H9 (cell line): Measurements from ENCODE around the gene MX2. TPM values are rescaled to one million over a fixed set of nuclear protein-coding genes. Genes with fewer than 3 reads are reported as not detected.

Source experiments
- DNase-seq: peaks from one replicate; pipeline ENCODE4 v3.0.0-alpha.2; 2017
- H2AFZ ChIP-seq: one replicate; pipeline ENCODE4 v1.6.1; 2013; ENCODE audit warnings: mild to moderate bottlenecking, low read length, control low read depth, moderate library complexity
- H2AK5ac ChIP-seq: 2 replicates; pipeline ENCODE4 v1.6.1; 2013; ENCODE audit warnings: low read length, control low read depth, mixed read lengths; ENCODE audit not compliant: insufficient read length
- H2BK120ac ChIP-seq: one replicate; pipeline ENCODE4 v1.6.1; 2013; ENCODE audit warnings: low read depth, mild to moderate bottlenecking, low read length, control low read depth, inconsistent platforms; ENCODE audit not compliant: poor library complexity, severe bottlenecking
- H2BK12ac ChIP-seq: 2 replicates; pipeline ENCODE4 v1.6.1; 2013; ENCODE audit warnings: low read length, control low read depth, mixed read lengths, low read depth; ENCODE audit not compliant: insufficient read length
- H2BK15ac ChIP-seq: 2 replicates; pipeline ENCODE4 v1.6.1; 2013; ENCODE audit warnings: low read depth, low read length, control low read depth
- H2BK20ac ChIP-seq: one replicate; pipeline ENCODE4 v1.6.1; 2013; ENCODE audit warnings: low read depth, mild to moderate bottlenecking, low read length, control low read depth, inconsistent platforms; ENCODE audit not compliant: poor library complexity, severe bottlenecking
- H2BK5ac ChIP-seq: 2 replicates; pipeline ENCODE4 v1.6.1; 2013; ENCODE audit warnings: low read length, control low read depth, mixed read lengths; ENCODE audit not compliant: insufficient read length
- H3K14ac ChIP-seq: 2 replicates; pipeline ENCODE4 v1.6.1; 2013; ENCODE audit warnings: low read length, control low read depth; ENCODE audit not compliant: insufficient read depth
- H3K18ac ChIP-seq: 2 replicates; pipeline ENCODE4 v1.6.1; 2013; ENCODE audit warnings: low read depth, mild to moderate bottlenecking, mixed read lengths, low read length, control low read depth; ENCODE audit not compliant: insufficient read length
- H3K23ac ChIP-seq: 2 replicates; pipeline ENCODE4 v1.6.1; 2013; ENCODE audit warnings: low read length, control low read depth, mixed read lengths, low read depth; ENCODE audit not compliant: insufficient read length
- H3K23me2 ChIP-seq: 2 replicates; pipeline ENCODE4 v1.6.1; 2013; ENCODE audit warnings: low read depth, mild to moderate bottlenecking, mixed read lengths, low read length, control low read depth; ENCODE audit not compliant: insufficient read length, poor library complexity, severe bottlenecking
- H3K27ac ChIP-seq: 2 replicates; pipeline ENCODE4 v1.5.1; 2013; ENCODE audit warnings: low read length, control low read depth, mixed read lengths, low read depth; ENCODE audit not compliant: insufficient read length
- H3K27me3 ChIP-seq: 2 replicates; pipeline ENCODE4 v1.6.1; 2013; ENCODE audit warnings: low read length, control low read depth, inconsistent platforms; ENCODE audit not compliant: insufficient read depth
- H3K4ac ChIP-seq: 2 replicates; pipeline ENCODE4 v1.6.1; 2013; ENCODE audit warnings: low read depth, mild to moderate bottlenecking, control low read depth, inconsistent platforms, low read length, moderate library complexity
- H3K4me1 ChIP-seq: 2 replicates; pipeline ENCODE4 v1.6.1; 2013; ENCODE audit warnings: low read length, control low read depth, inconsistent platforms; ENCODE audit not compliant: insufficient read depth
- H3K4me2 ChIP-seq: 2 replicates; pipeline ENCODE4 v1.6.1; 2013; ENCODE audit warnings: low read length, control low read depth, mixed read lengths; ENCODE audit not compliant: insufficient read length, insufficient read depth
- H3K56ac ChIP-seq: 2 replicates; pipeline ENCODE4 v1.6.1; 2013; ENCODE audit warnings: low read depth, mild to moderate bottlenecking, mixed read lengths, low read length, control low read depth; ENCODE audit not compliant: insufficient read length
- H3K79me1 ChIP-seq: 2 replicates; pipeline ENCODE4 v1.6.1; 2013; ENCODE audit warnings: low read depth, mild to moderate bottlenecking, moderate library complexity, low read length, control low read depth, inconsistent platforms; ENCODE audit not compliant: insufficient read depth, poor library complexity, severe bottlenecking
- H3K79me2 ChIP-seq: 2 replicates; pipeline ENCODE4 v1.6.1; 2013; ENCODE audit warnings: low read length, control low read depth, inconsistent platforms; ENCODE audit not compliant: insufficient read depth
- H3K9ac ChIP-seq: 2 replicates; pipeline ENCODE4 v1.6.1; 2013; ENCODE audit warnings: low read length, control low read depth, mixed read lengths; ENCODE audit not compliant: insufficient read length; ENCODE audit errors: extremely low read depth
- H3K9me3 ChIP-seq: one replicate; pipeline ENCODE4 v1.6.1; 2013; ENCODE audit warnings: low read depth, low read length, inconsistent platforms; ENCODE audit not compliant: control insufficient read depth
- H3T11ph ChIP-seq: one replicate; pipeline ENCODE4 v1.6.1; 2013; ENCODE audit warnings: mild to moderate bottlenecking, low read length, control low read depth, inconsistent platforms
- H4K20me1 ChIP-seq: one replicate; pipeline ENCODE4 v1.6.1; 2013; ENCODE audit not compliant: control insufficient read depth, insufficient read length, insufficient read depth
- H4K5ac ChIP-seq: 2 replicates; pipeline ENCODE4 v1.6.1; 2013; ENCODE audit warnings: low read depth, mild to moderate bottlenecking, mixed read lengths, low read length, control low read depth; ENCODE audit not compliant: insufficient read length
- H4K8ac ChIP-seq: replicated peaks from 2 replicates; pipeline ENCODE4 v1.6.1; 2013; ENCODE audit warnings: low read length, control low read depth, mixed read lengths, low read depth; ENCODE audit not compliant: insufficient read length
- H4K91ac ChIP-seq: 2 replicates; pipeline ENCODE4 v1.6.1; 2013; ENCODE audit warnings: low read depth, mild to moderate bottlenecking, moderate library complexity, mixed read lengths, low read length, control low read depth; ENCODE audit not compliant: insufficient read length
- H3K27ac Mint-ChIP-seq, 3 experiments: 2 replicates in 2 of 3; 3 replicates in 1 of 3; pipeline ENCODE4 v1.8.0; 2020 to 2021; ENCODE audit warnings: mixed read lengths in 3 of 3, mild to moderate bottlenecking in 1 of 3, moderate library complexity in 1 of 3
- H3K27me3 Mint-ChIP-seq: 2 replicates; pipeline ENCODE4 v1.8.0; 2021; ENCODE audit warnings: low read depth, mild to moderate bottlenecking, moderate library complexity, mixed read lengths
- H3K36me3 Mint-ChIP-seq, 3 experiments: 2 replicates in 2 of 3; 3 replicates in 1 of 3; pipeline ENCODE4 v1.8.0; 2020 to 2021; ENCODE audit warnings: low read depth in 3 of 3, mixed read lengths in 3 of 3; ENCODE audit not compliant: insufficient read depth in 1 of 3
- H3K4me1 Mint-ChIP-seq, 2 experiments: 2 replicates each; pipeline ENCODE4 v1.8.0; 2020; ENCODE audit warnings: mixed read lengths in 2 of 2
- H3K4me3 Mint-ChIP-seq, 2 experiments: 2 replicates in 1 of 2; 3 replicates in 1 of 2; pipeline ENCODE4 v1.8.0; 2020 to 2021; ENCODE audit warnings: mild to moderate bottlenecking in 2 of 2, mixed read lengths in 2 of 2, moderate library complexity in 1 of 2
- H3K9me3 Mint-ChIP-seq, 2 experiments: 2 replicates in 1 of 2; 3 replicates in 1 of 2; pipeline ENCODE4 v1.8.0; 2020; ENCODE audit warnings: mild to moderate bottlenecking in 2 of 2, mixed read lengths in 2 of 2, moderate library complexity in 1 of 2
- CTCF ChIP-seq: fragments of 200-600 bp; sonication (generic); conservative IDR thresholded peaks from 3 replicates; pipeline ENCODE4 v1.8.0; 2021; ENCODE audit warnings: antibody characterized with exemption, mild to moderate bottlenecking
- WGBS: extraction: QIAGEN DNeasy Blood & Tissue Kit; methylation state at CpG from one replicate; pipeline ENCODE4 v1.1.7; 2013; ENCODE audit warnings: missing lambda C conversion rate, low lambda C conversion rate, mixed read lengths; ENCODE audit not compliant: insufficient read length; ENCODE audit errors: extremely low coverage; 5-methylcytosine and 5-hydroxymethylcytosine counted together
- total RNA-seq: library from RNA; stranded (reverse); gene quantifications from 2 replicates; pipeline ENCODE4 v1.2.1, GENCODE V29; 2021

Gene MX2
- total RNA-seq, 1 experiment from 2014 or later, result 1.8 TPM

- Histone ChIP-seq H3K18ac (no peak overlapping the region), H3K27ac (no peak overlapping the region), H3K4me1 (no peaks in the 10 kb centered on the region; the same call in 1 of the 2 replicates), H3K9ac (no peak overlapping the region), H4K20me1 (no peaks in the 10 kb centered on the region), H2BK20ac (no peak overlapping the region), H2BK15ac (no peak overlapping the region), H4K8ac (no peak overlapping the region), H4K5ac (no peak overlapping the region), H3K56ac (no peak overlapping the region), H3K79me1 (no peaks in the 10 kb centered on the region), H3K4ac (no peak overlapping the region), H2AFZ (no peak overlapping the region), H2BK12ac (no peak overlapping the region), H3K23ac (no peak overlapping the region), H3K79me2 (no peaks in the 10 kb centered on the region), H4K91ac (no peak overlapping the region), H3K14ac (no peak overlapping the region), H2BK5ac (no peak overlapping the region), H2AK5ac (no peak overlapping the region), H3K27me3 (no peaks in the 10 kb centered on the region; the same call in 1 of the 2 replicates), H2BK120ac (no peak overlapping the region), H3T11ph (no peak overlapping the region), H3K23me2 (peaks cover 9% of the 10 kb centered on the region), H3K4me2 (peak overlapping the region; percentile 63), H3K9me3 (no peaks in the 10 kb centered on the region)
- TF ChIP-seq CTCF, result no peak
- WGBS, result no CpG with 5 or more reads among the region's 10 CpGs
- Mint-ChIP-seq H3K4me1 (peaks cover 11 to 16% of the 10 kb centered on the region in 2 experiments), H3K36me3 (no peaks in the 10 kb centered on the region; a peak in 1 of 7 replicates), H3K27ac (peak overlapping the region in 1 of 3 experiments; percentile 16; a peak in 1 of 7 replicates), H3K4me3 (peak overlapping the region; percentile 64 to 79), H3K9me3 (no peaks in the 10 kb centered on the region), H3K27me3 (peaks cover 36% of the 10 kb centered on the region)
- no peak for DNase-seq
These were observed 44.4 kb upstream of the MX2 start for GRCh38 chr21:41317458-41317857.
